Measurements from ENCODE around the gene KCNA2. TPM values are rescaled to one million over a fixed set of nuclear protein-coding genes. Genes with fewer than 3 reads are reported as not detected.

KCNA2 gene
- polyA plus RNA-seq, 1 experiment, result not detected

GRCh38 chr1:110608247-110608646 is 2.1 kb upstream of the KCNA2 start:
- CTCF ChIA-PET, result no interaction called here
- no peak for TF ChIP-seq CTCF (IDR thresholded peaks at IDR 0.05; ENCODE audit: low read depth, low read length)

GRCh38 chr1:110607536-110608230 is 1.5 kb upstream of the KCNA2 start:
- no peak for TF ChIP-seq CTCF (IDR thresholded peaks at IDR 0.05; ENCODE audit: low read depth, low read length)
- CTCF ChIA-PET, result interaction anchor here (1.3 kb wide), 1 partner anchor 11 kb away, joined by 6 read pairs; no protein-coding TSS in a partner anchor
- Histone ChIP-seq H3K9me3 (ENCODE audit: control insufficient read depth, insufficient read depth, low read length) (no peaks in the 10 kb centered on the region; the same call in 1 of the 2 replicates), H3K27ac (ENCODE audit: low read depth, low read length) (no peak overlapping the region), H3K27me3 (ENCODE audit: control insufficient read depth, insufficient read depth, low read length) (peaks cover 48% of the 10 kb centered on the region), H3K4me3 (ENCODE audit: low read depth, low read length) (no peak overlapping the region)
- no peak for DNase-seq (ENCODE audit: low read depth, low spot score)
- POLR2A ChIA-PET, result no interaction called here

More at GRCh38 chr1:110608247-110608646, 2.1 kb upstream of the KCNA2 start:
- DNase-seq (ENCODE audit: low read depth, low spot score), result no peak
- no peak overlapping the region for H3K4me3 ChIP-seq (ENCODE audit: low read depth, low read length)
- POLR2A ChIA-PET, result no interaction called here
- no peak overlapping the region for H3K27ac ChIP-seq (ENCODE audit: low read depth, low read length)
- peaks cover 49% of the 10 kb centered on the region for H3K27me3 ChIP-seq (ENCODE audit: control insufficient read depth, insufficient read depth, low read length)
- H3K9me3 ChIP-seq (ENCODE audit: control insufficient read depth, insufficient read depth, low read length), result no peaks in the 10 kb centered on the region; the same call in 1 of the 2 replicates

- Histone ChIP-seq H3K27ac (ENCODE audit: low read depth, low read length) (no peak overlapping the region), H3K9me3 (ENCODE audit: control insufficient read depth, insufficient read depth, low read length) (no peaks in the 10 kb centered on the region; the same call in 1 of the 2 replicates), H3K4me3 (ENCODE audit: low read depth, low read length) (no peak overlapping the region), H3K27me3 (ENCODE audit: control insufficient read depth, insufficient read depth, low read length) (peaks cover 49% of the 10 kb centered on the region)
- ChIA-PET POLR2A (no interaction called here), CTCF (interaction anchor here (1.2 to 1.3 kb wide), 2 partner anchors 12 to 13 kb away, joined by 3 to 6 read pairs; no protein-coding TSS in a partner anchor)
- TF ChIP-seq CTCF (IDR thresholded peaks at IDR 0.05; ENCODE audit: low read depth, low read length), result no peak
- DNase-seq (ENCODE audit: low read depth, low spot score), result no peak
Observed at GRCh38 chr1:110606657-110607535, 738 bp upstream of the KCNA2 start.

- POLR2A ChIA-PET, result no interaction called here
Observed at GRCh38 chr1:110605446-110605845, 712 bp downstream of the KCNA2 start.

More at GRCh38 chr1:110605446-110605845, 712 bp downstream of the KCNA2 start:
- H3K27ac ChIP-seq (ENCODE audit: low read depth, low read length), result no peak overlapping the region
- CTCF ChIA-PET, result interaction anchor here (0.9 to 1.2 kb wide), 4 partner anchors 14 to 163 kb away, joined by 3 to 4 read pairs (median 3); no protein-coding TSS in a partner anchor
- H3K4me3 ChIP-seq (ENCODE audit: low read depth, low read length), result no peak overlapping the region
- no peak for DNase-seq (ENCODE audit: low read depth, low spot score)
- TF ChIP-seq CTCF (IDR thresholded peaks at IDR 0.05; ENCODE audit: low read depth, low read length), result no peak
- peaks cover 49% of the 10 kb centered on the region for H3K27me3 ChIP-seq (ENCODE audit: control insufficient read depth, insufficient read depth, low read length)
- no peaks in the 10 kb centered on the region; the same call in 1 of the 2 replicates for H3K9me3 ChIP-seq (ENCODE audit: control insufficient read depth, insufficient read depth, low read length)

All from AG04450 (cell line).